ENCODE results near the gene TBC1D22B.

TBC1D22B gene

GRCh38 chr6:37218061-37218460 lies 39.5 kb upstream of the TBC1D22B start:
- TF ChIP-seq, protein P1, sequence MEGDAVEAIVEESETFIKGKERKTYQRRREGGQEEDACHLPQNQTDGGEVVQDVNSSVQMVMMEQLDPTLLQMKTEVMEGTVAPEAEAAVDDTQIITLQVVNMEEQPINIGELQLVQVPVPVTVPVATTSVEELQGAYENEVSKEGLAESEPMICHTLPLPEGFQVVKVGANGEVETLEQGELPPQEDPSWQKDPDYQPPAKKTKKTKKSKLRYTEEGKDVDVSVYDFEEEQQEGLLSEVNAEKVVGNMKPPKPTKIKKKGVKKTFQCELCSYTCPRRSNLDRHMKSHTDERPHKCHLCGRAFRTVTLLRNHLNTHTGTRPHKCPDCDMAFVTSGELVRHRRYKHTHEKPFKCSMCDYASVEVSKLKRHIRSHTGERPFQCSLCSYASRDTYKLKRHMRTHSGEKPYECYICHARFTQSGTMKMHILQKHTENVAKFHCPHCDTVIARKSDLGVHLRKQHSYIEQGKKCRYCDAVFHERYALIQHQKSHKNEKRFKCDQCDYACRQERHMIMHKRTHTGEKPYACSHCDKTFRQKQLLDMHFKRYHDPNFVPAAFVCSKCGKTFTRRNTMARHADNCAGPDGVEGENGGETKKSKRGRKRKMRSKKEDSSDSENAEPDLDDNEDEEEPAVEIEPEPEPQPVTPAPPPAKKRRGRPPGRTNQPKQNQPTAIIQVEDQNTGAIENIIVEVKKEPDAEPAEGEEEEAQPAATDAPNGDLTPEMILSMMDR (conservative IDR thresholded peaks at IDR 0.05; ENCODE audit: low read depth, low read length) = no peak
- no peak overlapping the region for H3K4me3 ChIP-seq (ENCODE audit: low read length)
- DNase-seq (ENCODE audit: low read depth) = no peak

DNA sequence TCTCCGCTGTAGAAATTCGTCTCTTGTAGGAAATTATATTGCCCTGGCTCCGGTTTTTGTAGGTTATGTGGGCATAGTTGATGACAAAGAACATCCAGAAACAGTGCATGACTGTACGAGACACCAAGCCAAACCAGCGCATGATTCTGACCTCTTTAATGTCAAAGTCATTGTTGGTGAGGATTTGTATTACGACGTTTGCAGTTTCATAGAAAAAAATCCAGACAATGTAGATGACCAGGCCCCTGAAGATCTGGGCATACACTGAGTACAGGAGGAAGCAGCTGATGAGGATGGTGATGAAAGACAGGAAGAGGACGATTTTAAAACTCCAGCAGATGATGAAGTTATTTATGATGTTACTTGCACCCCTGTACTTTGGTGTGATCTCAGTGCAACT lies 39.1 kb upstream of the TBC1D22B start:
- TF ChIP-seq, protein P1 (conservative IDR thresholded peaks at IDR 0.05; ENCODE audit: low read depth, low read length) = no peak
- no peak for DNase-seq (ENCODE audit: low read depth)

DNA sequence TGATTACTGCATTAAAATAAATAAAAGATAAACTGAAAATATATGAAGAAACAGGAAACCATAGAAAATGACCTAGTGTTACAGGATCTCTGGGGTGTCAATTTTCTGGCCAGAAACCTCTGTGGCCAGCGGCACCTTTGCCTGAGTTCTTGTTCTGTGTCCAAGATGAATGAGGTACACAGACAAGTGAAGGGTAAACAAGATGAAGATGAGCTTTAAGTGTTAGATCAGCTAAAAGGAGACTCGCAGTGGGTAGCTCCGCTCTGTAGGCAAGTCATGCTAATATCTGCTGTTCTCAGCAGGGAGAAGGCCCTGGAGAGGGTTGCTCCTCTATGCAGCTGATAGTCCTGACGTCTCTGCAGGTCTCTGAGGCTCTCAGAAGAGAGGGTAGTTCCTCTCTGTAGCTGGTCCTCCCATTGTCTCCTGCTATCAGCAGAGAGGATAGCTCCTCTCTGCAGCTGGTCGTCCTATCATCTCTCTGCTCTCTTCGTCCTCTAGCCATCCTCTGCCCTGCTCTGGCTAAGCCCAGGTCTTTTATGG lies 35.9 kb upstream of the TBC1D22B start:
- peak overlapping the region; percentile 70 for H3K4me3 ChIP-seq (ENCODE audit: low read length)
- TF ChIP-seq, protein P1 (conservative IDR thresholded peaks at IDR 0.05; ENCODE audit: low read depth, low read length) = no peak
- no peak for DNase-seq (ENCODE audit: low read depth)

More for the DNA sequence above, 39.1 kb upstream of the TBC1D22B start:
- no peak overlapping the region for H3K4me3 ChIP-seq (ENCODE audit: low read length)

GRCh38 chr6:37222125-37222967 lies 35.2 kb upstream of the TBC1D22B start:
- DNase-seq (ENCODE audit: low read depth) = peak; percentile 77
- TF ChIP-seq, protein P1 (conservative IDR thresholded peaks at IDR 0.05; ENCODE audit: low read depth, low read length) = no peak
- H3K4me3 ChIP-seq (ENCODE audit: low read length) = peak overlapping the region; percentile 70

DNA sequence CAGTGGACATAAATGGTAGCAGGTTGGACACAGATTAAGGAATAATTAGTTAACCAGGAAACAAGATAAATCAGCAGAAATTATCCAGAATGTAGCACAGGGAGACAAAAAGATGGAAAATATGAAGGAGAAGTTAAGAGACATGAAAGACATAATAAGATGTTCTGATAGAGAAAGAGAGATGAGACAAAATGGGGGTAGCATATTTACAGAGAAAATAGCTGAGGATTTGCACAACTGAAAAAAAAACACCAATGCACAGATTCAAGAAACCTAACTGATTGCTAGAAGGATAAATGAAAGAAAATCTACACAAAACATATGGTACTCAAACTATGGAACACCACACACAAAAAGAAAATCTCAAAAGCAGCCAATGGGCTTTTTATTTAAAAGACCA lies 34.6 kb upstream of the TBC1D22B start:
- peak overlapping the region; percentile 70 for H3K4me3 ChIP-seq (ENCODE audit: low read length)
- TF ChIP-seq, protein P1 (conservative IDR thresholded peaks at IDR 0.05; ENCODE audit: low read depth, low read length) = no peak
- DNase-seq (ENCODE audit: low read depth) = no peak

DNA sequence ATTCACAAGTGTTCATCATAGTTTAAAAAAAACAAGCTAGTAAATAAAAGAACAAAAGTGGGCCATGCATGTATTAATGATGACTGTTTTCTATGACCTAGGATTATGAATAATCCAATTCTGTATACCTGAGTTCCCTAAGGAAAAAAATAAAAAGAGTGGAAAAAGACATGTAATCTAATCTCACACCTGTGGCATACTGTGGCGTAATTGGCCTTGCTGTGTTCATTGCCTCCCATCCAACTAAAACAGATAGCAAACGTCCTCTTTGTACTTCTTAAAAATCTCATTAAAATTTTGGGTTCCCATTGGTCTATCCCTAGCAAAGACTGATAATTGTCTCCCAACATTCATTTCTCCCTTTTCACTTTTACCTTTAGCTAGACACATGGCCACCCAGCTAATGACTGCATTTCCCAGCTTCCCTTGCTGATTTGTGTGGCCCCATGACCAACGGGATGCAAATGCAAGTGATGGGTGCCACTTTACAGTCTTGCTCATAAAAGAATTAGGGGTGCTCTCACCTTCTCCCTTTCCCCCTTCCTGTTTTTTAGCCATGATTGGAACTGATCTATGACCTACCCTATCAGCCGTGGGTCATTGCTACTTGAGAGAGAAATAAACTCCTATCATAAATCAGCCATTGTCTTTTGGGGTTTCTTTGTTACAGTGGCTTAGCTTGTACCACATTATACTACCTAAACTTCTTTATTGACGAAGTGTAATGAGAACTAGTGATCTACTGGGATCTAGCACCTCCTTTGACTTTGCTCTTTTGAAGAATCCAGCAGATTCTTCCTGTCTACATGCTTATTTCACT lies 32.0 kb upstream of the TBC1D22B start:
- no peak for DNase-seq (ENCODE audit: low read depth)
- no peak overlapping the region for H3K4me3 ChIP-seq (ENCODE audit: low read length)
- TF ChIP-seq, protein P1 (conservative IDR thresholded peaks at IDR 0.05; ENCODE audit: low read depth, low read length) = no peak

All from retinal pigment epithelial cell (primary cell).